Activated CD8-positive, alpha-beta T cell treated with anti-CD3 and anti-CD28 coated beads for 36 hours (primary cell): ENCODE results near the gene OCRL. TPM values are rescaled to one million over a fixed set of nuclear protein-coding genes. Genes with fewer than 3 reads are reported as not detected.

Experiments
- ATAC-seq: fragments of 200-7000 bp; cut with Tn5 transposase; one replicate; pipeline ENCODE4 v1.10.0; 2021; ENCODE audit warnings: mild to moderate bottlenecking, moderate library complexity
- CTCF ChIA-PET: fragments of 350-600 bp; sonication (Branson Sonifier 250); formaldehyde crosslinking; loops from one replicate; lab custom pipeline; 2021; ENCODE audit warnings: antibody characterized with exemption; lab: Charles Lee
- POLR2A ChIA-PET: fragments of 350-600 bp; sonication (Branson Sonifier 250); formaldehyde crosslinking; loops from one replicate; lab custom pipeline; 2021; ENCODE audit warnings: antibody characterized with exemption; lab: Charles Lee
- DNase-seq: peaks from one replicate; pipeline ENCODE4 v3.0.0-alpha.2; 2020
- H3K27ac Mint-ChIP-seq: one replicate; pipeline ENCODE4 v1.8.0; 2021; ENCODE audit warnings: mild to moderate bottlenecking, mixed read lengths
- H3K27me3 Mint-ChIP-seq: one replicate; pipeline ENCODE4 v1.8.0; 2021; ENCODE audit warnings: mixed read lengths
- H3K36me3 Mint-ChIP-seq: one replicate; pipeline ENCODE4 v1.8.0; 2021; ENCODE audit warnings: low read depth, mixed read lengths
- H3K4me1 Mint-ChIP-seq: one replicate; pipeline ENCODE4 v1.8.0; 2021; ENCODE audit warnings: low read depth, mixed read lengths
- H3K4me3 Mint-ChIP-seq: one replicate; pipeline ENCODE4 v1.8.0; 2021; ENCODE audit warnings: mild to moderate bottlenecking, moderate library complexity, mixed read lengths
- H3K9me3 Mint-ChIP-seq: one replicate; pipeline ENCODE4 v1.8.0; 2021; ENCODE audit warnings: mixed read lengths
- intact Hi-C: fragments of 100-400 bp; cut with micrococcal nuclease; formaldehyde crosslinking; loops from one replicate; pipeline ENCODE4 v1.10.0; 2022
- total RNA-seq, 2 experiments: library from RNA; stranded (reverse); gene quantifications; one replicate each; pipeline ENCODE4 v1.2.3, GENCODE V29; 2021
- TF ChIP-seq, protein P1 (sequence below): fragments of 200-600 bp; IDR thresholded peaks from one replicate; pipeline ENCODE4 v1.8.0; 2022; ENCODE audit warnings: antibody characterized with exemption, mild to moderate bottlenecking

The OCRL gene
- total RNA-seq, 2 experiments from 2014 or later: 2.0 to 2.2 TPM

DNA sequence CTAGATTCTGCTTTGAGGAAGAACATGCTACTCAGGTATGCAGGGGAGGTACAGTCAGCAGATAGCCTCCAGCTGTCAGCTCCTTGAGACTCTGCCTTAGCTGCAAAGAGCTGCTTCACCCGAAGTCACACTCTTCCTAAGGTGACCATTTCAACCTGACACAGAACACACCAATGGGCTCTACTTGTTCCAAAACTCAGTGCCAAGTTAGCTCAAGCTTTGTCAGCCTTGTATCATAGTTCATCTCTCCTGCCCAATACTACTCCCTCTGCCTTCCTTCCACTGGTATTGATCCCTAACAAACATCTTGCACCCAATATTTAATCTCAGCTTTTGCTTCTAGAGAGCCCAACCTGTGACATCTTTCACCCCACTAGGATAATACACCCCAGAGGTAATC, 8.9 kb upstream of the OCRL start:
- Mint-ChIP-seq H3K36me3 (no peaks in the 10 kb centered on the region), H3K9me3 (no peaks in the 10 kb centered on the region), H3K4me3 (no peak overlapping the region), H3K27me3 (no peaks in the 10 kb centered on the region), H3K27ac (no peak overlapping the region), H3K4me1 (no peaks in the 10 kb centered on the region)
- intact Hi-C loops: no loop called here
- POLR2A ChIA-PET: no interaction called here
- DNase-seq (no peak), ATAC-seq (no peak)
- CTCF ChIA-PET: no interaction called here
- TF ChIP-seq, protein P1, sequence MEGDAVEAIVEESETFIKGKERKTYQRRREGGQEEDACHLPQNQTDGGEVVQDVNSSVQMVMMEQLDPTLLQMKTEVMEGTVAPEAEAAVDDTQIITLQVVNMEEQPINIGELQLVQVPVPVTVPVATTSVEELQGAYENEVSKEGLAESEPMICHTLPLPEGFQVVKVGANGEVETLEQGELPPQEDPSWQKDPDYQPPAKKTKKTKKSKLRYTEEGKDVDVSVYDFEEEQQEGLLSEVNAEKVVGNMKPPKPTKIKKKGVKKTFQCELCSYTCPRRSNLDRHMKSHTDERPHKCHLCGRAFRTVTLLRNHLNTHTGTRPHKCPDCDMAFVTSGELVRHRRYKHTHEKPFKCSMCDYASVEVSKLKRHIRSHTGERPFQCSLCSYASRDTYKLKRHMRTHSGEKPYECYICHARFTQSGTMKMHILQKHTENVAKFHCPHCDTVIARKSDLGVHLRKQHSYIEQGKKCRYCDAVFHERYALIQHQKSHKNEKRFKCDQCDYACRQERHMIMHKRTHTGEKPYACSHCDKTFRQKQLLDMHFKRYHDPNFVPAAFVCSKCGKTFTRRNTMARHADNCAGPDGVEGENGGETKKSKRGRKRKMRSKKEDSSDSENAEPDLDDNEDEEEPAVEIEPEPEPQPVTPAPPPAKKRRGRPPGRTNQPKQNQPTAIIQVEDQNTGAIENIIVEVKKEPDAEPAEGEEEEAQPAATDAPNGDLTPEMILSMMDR: no peak

DNA sequence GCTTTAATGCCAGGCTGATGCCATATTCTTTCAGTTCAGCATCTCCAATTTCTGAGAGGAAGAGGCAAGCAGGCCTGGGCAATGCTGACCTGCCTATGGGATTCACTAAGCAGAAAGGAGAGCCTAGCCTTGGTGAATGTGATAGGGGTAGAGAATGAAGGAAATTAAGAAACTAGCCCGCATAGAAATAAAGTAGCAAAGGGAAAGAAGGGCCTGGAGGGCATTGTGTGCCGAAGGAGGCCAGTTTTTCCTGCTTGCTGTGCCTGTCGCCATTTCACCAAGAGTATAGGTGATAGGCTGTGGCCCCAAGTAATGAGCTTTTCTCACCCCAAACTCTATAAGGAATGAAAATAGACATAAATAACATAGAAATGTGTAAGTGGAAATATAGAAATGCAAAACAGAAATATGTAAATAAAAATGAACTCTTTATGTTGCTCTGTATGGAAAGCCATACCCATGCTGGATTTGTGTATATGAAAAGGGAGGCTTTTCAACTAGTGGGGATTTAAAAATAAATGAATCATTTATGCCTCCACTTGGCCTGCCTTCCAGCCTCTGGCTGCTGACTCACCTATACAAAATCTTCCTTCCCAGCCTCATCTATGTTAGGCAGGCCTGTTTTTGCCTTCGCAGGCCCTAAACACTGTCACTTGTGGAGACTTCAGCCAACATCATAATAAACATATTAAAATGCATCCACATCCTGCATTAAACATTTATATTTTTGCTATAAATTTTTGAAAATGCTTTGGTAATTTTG, 5.1 kb upstream of the OCRL start:
- Mint-ChIP-seq H3K9me3 (no peaks in the 10 kb centered on the region), H3K27me3 (no peaks in the 10 kb centered on the region), H3K36me3 (no peaks in the 10 kb centered on the region), H3K4me3 (no peak overlapping the region), H3K4me1 (no peaks in the 10 kb centered on the region), H3K27ac (no peak overlapping the region)
- ATAC-seq: no peak
- no peak for DNase-seq
- POLR2A ChIA-PET: no interaction called here
- CTCF ChIA-PET: interaction anchor here (1.1 kb wide), 1 partner anchor 9 kb away, joined by 3 read pairs; no protein-coding TSS in a partner anchor
- intact Hi-C loops: no loop called here
- TF ChIP-seq, protein P1: no peak

DNA sequence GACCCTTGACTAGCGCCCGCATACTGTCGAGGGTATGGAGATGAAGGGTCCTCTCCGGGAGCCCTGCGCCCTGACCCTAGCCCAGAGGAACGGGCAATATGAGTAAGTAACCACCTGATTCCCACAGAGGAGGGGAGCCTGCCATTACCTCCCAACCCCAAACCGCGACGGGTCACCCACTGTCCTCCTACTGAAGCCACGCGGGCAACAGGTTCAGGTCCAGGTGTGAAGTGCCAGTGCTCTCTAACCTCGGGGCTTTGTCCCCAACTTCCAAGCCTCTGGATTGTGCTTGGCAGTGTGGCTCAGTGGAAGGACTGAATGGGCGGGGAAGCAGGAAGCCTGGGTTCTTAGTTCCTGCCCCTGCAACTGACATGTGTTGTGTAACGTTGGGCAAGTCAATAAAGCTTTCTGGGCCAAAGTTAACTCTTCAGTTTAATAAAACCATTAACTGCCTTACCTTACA, 694 bp downstream of the OCRL start:
- CTCF ChIA-PET: interaction anchor here (1.0 kb wide), 1 partner anchor 16 kb away, joined by 3 read pairs; no protein-coding TSS in a partner anchor
- POLR2A ChIA-PET: no interaction called here
- Mint-ChIP-seq H3K9me3 (no peaks in the 10 kb centered on the region), H3K4me1 (peaks cover 8% of the 10 kb centered on the region), H3K4me3 (peak overlapping the region; percentile 63), H3K36me3 (no peaks in the 10 kb centered on the region), H3K27me3 (no peaks in the 10 kb centered on the region), H3K27ac (no peak overlapping the region)
- no peak for ATAC-seq
- DNase-seq: no peak
- TF ChIP-seq, protein P1: no peak
- intact Hi-C loops: no loop called here

DNA sequence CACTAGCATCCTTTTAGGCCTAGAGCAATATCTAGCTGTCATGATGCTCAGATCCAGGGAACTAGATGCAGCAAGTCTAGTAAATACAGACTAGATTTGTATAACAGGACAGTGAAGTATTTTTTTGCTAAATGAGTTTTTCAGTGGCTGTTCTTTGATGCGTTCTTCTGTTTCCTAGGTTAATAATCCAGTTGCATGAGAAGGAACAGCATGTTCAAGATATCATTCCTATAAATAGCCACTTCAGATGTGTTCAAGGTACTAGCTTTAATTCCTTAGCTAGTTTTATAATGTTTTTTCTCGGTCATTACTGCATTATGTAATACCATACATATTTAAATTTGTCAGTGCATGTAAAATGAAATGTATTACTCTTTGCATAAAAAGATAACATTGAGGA, 4.7 kb downstream of the OCRL start:
- intact Hi-C loops: no loop called here
- H3K4me3 Mint-ChIP-seq: no peak overlapping the region
- ChIA-PET POLR2A (no interaction called here), CTCF (interaction anchor here (1.2 kb wide), 1 partner anchor 10 kb away, joined by 3 read pairs; no protein-coding TSS in a partner anchor)
- DNase-seq (no peak), ATAC-seq (no peak)
- H3K9me3 Mint-ChIP-seq: no peaks in the 10 kb centered on the region
- no peaks in the 10 kb centered on the region for H3K36me3 Mint-ChIP-seq
- H3K27ac Mint-ChIP-seq: no peak overlapping the region
- no peaks in the 10 kb centered on the region for H3K27me3 Mint-ChIP-seq
- TF ChIP-seq, protein P1: no peak
- peaks cover 8% of the 10 kb centered on the region for H3K4me1 Mint-ChIP-seq

DNA sequence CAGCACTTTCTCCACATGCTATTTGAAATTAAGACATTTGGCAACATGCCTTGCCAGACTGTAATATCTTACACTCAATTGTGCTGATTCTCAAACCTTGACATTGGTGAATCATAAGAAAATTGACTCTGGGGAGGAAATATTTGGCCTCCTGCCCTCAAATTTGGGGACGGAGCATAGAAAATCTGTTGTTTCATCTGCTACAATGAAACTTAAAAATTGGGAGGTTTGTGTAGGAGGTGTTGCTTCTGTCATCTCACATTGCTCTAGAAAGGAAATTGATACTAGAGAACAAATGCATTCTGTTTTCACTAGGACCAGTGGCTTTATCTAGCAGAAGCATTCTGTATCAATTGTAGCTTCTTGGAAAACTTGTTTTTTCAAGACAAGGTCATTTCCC, 5.3 kb downstream of the OCRL start:
- H3K27ac Mint-ChIP-seq: no peak overlapping the region
- POLR2A ChIA-PET: no interaction called here

More for the DNA sequence above, 5.3 kb downstream of the OCRL start:
- TF ChIP-seq, protein P1: no peak
- CTCF ChIA-PET: no interaction called here
- Mint-ChIP-seq H3K4me1 (peaks cover 8% of the 10 kb centered on the region), H3K27me3 (no peaks in the 10 kb centered on the region), H3K4me3 (no peak overlapping the region), H3K9me3 (no peaks in the 10 kb centered on the region), H3K36me3 (no peaks in the 10 kb centered on the region)
- ATAC-seq (peak; percentile 62), DNase-seq (peak; percentile 14)
- intact Hi-C loops: no loop called here
